IMR-90 (cell line): ENCODE measurements around the gene ZNF548. TPM values are rescaled to one million over a fixed set of nuclear protein-coding genes. Genes with fewer than 3 reads are reported as not detected.

Experiments used
- ATAC-seq: fragments of 200-7000 bp; cut with Tn5 transposase; 2 replicates; pipeline ENCODE4 v1.9.1; 2020; ENCODE audit warnings: low read depth, mild to moderate bottlenecking, moderate library complexity
- BruUV-seq: library from RNA; stranded (reverse); fragments of 400-500 nt; replicated peaks from 2 replicates; lab custom pipeline; 2021; lab: Mats Ljungman, UMichigan
- CTCF ChIA-PET: fragments of 300-600 bp; formaldehyde crosslinking; extraction: SDS; loops from one replicate; lab custom pipeline; 2021; ENCODE audit warnings: antibody characterized with exemption; lab: Yijun Ruan, JAX
- POLR2A ChIA-PET: fragments of 300-600 bp; sonication (Branson Sonifier 250); formaldehyde crosslinking; loops from one replicate; lab custom pipeline; 2022; ENCODE audit warnings: antibody characterized with exemption; ENCODE audit not compliant: unreplicated experiment; lab: Charles Lee
- DNase-seq: peaks from one replicate; pipeline ENCODE4 v3.0.0; 2013
- H2AFZ ChIP-seq: replicated peaks from 2 replicates; pipeline ENCODE3; 2013; ENCODE audit warnings: low read length, mild to moderate bottlenecking; ENCODE audit not compliant: poor library complexity
- H2AK5ac ChIP-seq: 2 replicates; pipeline ENCODE4 v1.6.1; 2013; ENCODE audit warnings: low read depth, low read length, inconsistent platforms
- H2AK9ac ChIP-seq: replicated peaks from 2 replicates; pipeline ENCODE3; 2013; ENCODE audit warnings: mild to moderate bottlenecking, low read depth, low read length, moderate library complexity; ENCODE audit not compliant: poor library complexity
- H2BK120ac ChIP-seq: 2 replicates; pipeline ENCODE4 v1.6.1; 2013; ENCODE audit warnings: low read depth, low read length, inconsistent platforms
- H2BK15ac ChIP-seq: 3 replicates; pipeline ENCODE4 v1.6.1; 2013; ENCODE audit warnings: low read depth, low read length, inconsistent platforms
- H2BK20ac ChIP-seq: 2 replicates; pipeline ENCODE4 v1.6.1; 2013; ENCODE audit warnings: low read depth, mild to moderate bottlenecking, inconsistent platforms, low read length, moderate library complexity
- H2BK5ac ChIP-seq: 2 replicates; pipeline ENCODE4 v1.6.1; 2013; ENCODE audit warnings: mild to moderate bottlenecking, low read depth, low read length, inconsistent platforms; ENCODE audit not compliant: poor library complexity, severe bottlenecking
- H3K14ac ChIP-seq: replicated peaks from 2 replicates; pipeline ENCODE4 v1.6.1; 2013; ENCODE audit warnings: low read depth, low read length, inconsistent platforms
- H3K18ac ChIP-seq: 2 replicates; pipeline ENCODE4 v1.6.1; 2013; ENCODE audit warnings: low read depth, low read length, control low read depth
- H3K23ac ChIP-seq: 2 replicates; pipeline ENCODE4 v1.6.1; 2013; ENCODE audit warnings: low read depth, low read length, inconsistent platforms
- H3K27ac ChIP-seq: 2 replicates; pipeline ENCODE4 v1.5.1; 2013; ENCODE audit warnings: mild to moderate bottlenecking, control low read depth, low read length; ENCODE audit not compliant: insufficient read depth
- H3K27me3 ChIP-seq: 2 replicates; pipeline ENCODE4 v1.6.1; 2013; ENCODE audit warnings: low read length; ENCODE audit not compliant: control insufficient read depth, insufficient read depth
- H3K36me3 ChIP-seq: 2 replicates; pipeline ENCODE4 v1.6.1; 2013; ENCODE audit warnings: low read length, mixed read lengths; ENCODE audit not compliant: control insufficient read depth, insufficient read depth
- H3K4ac ChIP-seq: 2 replicates; pipeline ENCODE4 v1.6.1; 2013; ENCODE audit warnings: low read depth, low read length, inconsistent platforms
- H3K4me1 ChIP-seq: 2 replicates; pipeline ENCODE4 v1.6.1; 2013; ENCODE audit warnings: low read length, mixed read lengths; ENCODE audit not compliant: control insufficient read depth, insufficient read depth
- H3K4me2 ChIP-seq: 2 replicates; pipeline ENCODE4 v1.6.1; 2013; ENCODE audit warnings: low read depth, mild to moderate bottlenecking, control low read depth, low read length, moderate library complexity
- H3K4me3 ChIP-seq: 2 replicates; pipeline ENCODE4 v1.5.1; 2013; ENCODE audit warnings: low read depth, mild to moderate bottlenecking, control low read depth, low read length, moderate library complexity; ENCODE audit not compliant: insufficient read depth
- H3K56ac ChIP-seq: 2 replicates; pipeline ENCODE4 v1.6.1; 2013; ENCODE audit warnings: low read length, inconsistent platforms; ENCODE audit not compliant: insufficient read depth; ENCODE audit errors: extremely low read depth
- H3K79me1 ChIP-seq, 2 experiments: 2 replicates each; pipeline ENCODE4 v1.6.1; 2013; ENCODE audit warnings: low read length in 2 of 2, inconsistent platforms in 1 of 2, low read depth in 1 of 2
- H3K9ac ChIP-seq: 2 replicates; pipeline ENCODE4 v1.6.1; 2013; ENCODE audit warnings: low read depth, low read length, control low read depth
- H3K9me1 ChIP-seq: 2 replicates; pipeline ENCODE4 v1.6.1; 2013; ENCODE audit warnings: low read length, inconsistent platforms; ENCODE audit not compliant: insufficient read depth
- H3K9me3 ChIP-seq: 2 replicates; pipeline ENCODE4 v1.6.1; 2013; ENCODE audit warnings: low read length; ENCODE audit not compliant: control insufficient read depth, insufficient read depth
- H4K20me1 ChIP-seq: 2 replicates; pipeline ENCODE4 v1.6.1; 2013; ENCODE audit warnings: low read length, inconsistent platforms; ENCODE audit not compliant: insufficient read depth
- H4K5ac ChIP-seq: 2 replicates; pipeline ENCODE4 v1.6.1; 2013; ENCODE audit warnings: mild to moderate bottlenecking, low read depth, low read length, control low read depth
- H4K8ac ChIP-seq, 2 experiments: 2 replicates each; pipeline ENCODE4 v1.6.1; 2013; ENCODE audit warnings: low read depth in 2 of 2, low read length in 2 of 2, control low read depth in 1 of 2, inconsistent platforms in 1 of 2
- H4K91ac ChIP-seq: 2 replicates; pipeline ENCODE4 v1.6.1; 2013; ENCODE audit warnings: low read depth, low read length, inconsistent platforms; ENCODE audit not compliant: insufficient read depth
- BHLHE40 ChIP-seq: fragments of 150-350 bp; IDR thresholded peaks from 2 replicates; pipeline ENCODE4 v1.6.1; 2016; ENCODE audit warnings: mild to moderate bottlenecking, low read depth, low read length
- CEBPB ChIP-seq: IDR thresholded peaks from 2 replicates; pipeline ENCODE4 v1.6.1; 2012; ENCODE audit warnings: low read depth, low read length, improper control_type of control experiment
- CHD1 ChIP-seq: IDR thresholded peaks from 2 replicates; pipeline ENCODE4 v1.6.1; 2012; ENCODE audit warnings: low read depth, low read length, improper control_type of control experiment
- FOS ChIP-seq: fragments of 150-350 bp; IDR thresholded peaks from 2 replicates; pipeline ENCODE4 v1.6.1; 2016; ENCODE audit warnings: low read depth, low read length
- MAFK ChIP-seq: IDR thresholded peaks from 2 replicates; pipeline ENCODE4 v1.6.1; 2012; ENCODE audit warnings: low read depth, low read length, improper control_type of control experiment
- MAZ ChIP-seq: IDR thresholded peaks from 2 replicates; pipeline ENCODE4 v1.6.1; 2012; ENCODE audit warnings: low read depth, mild to moderate bottlenecking, low read length, improper control_type of control experiment, moderate library complexity, borderline replicate concordance
- MXI1 ChIP-seq: IDR thresholded peaks from 2 replicates; pipeline ENCODE4 v1.6.1; 2012; ENCODE audit warnings: low read depth, mild to moderate bottlenecking, low read length, moderate library complexity, borderline replicate concordance
- NFE2L2 ChIP-seq: fragments of 150-350 bp; IDR thresholded peaks from 2 replicates; pipeline ENCODE4 v1.6.1; 2016; ENCODE audit warnings: low read depth, mild to moderate bottlenecking, low read length
- POLR2A ChIP-seq: IDR thresholded peaks from 2 replicates; pipeline ENCODE4 v1.6.1; 2012; ENCODE audit warnings: mild to moderate bottlenecking, low read depth, low read length
- RAD21 ChIP-seq: IDR thresholded peaks from 2 replicates; pipeline ENCODE4 v1.6.1; 2012; ENCODE audit warnings: low read length, improper control_type of control experiment
- RCOR1 ChIP-seq: IDR thresholded peaks from 2 replicates; pipeline ENCODE4 v1.6.1; 2012; ENCODE audit warnings: mild to moderate bottlenecking, low read length, improper control_type of control experiment; ENCODE audit not compliant: insufficient replicate concordance
- RFX5 ChIP-seq: IDR thresholded peaks from 2 replicates; pipeline ENCODE4 v1.8.0; 2012; ENCODE audit warnings: low read depth, mild to moderate bottlenecking, low read length, moderate library complexity
- SMC3 ChIP-seq: fragments of 150-350 bp; IDR thresholded peaks from 2 replicates; pipeline ENCODE4 v1.6.1; 2016; ENCODE audit warnings: low read depth, mild to moderate bottlenecking, antibody characterized with exemption, low read length, moderate library complexity
- WGBS, 2 experiments: methylation state at CpG; one replicate each; pipeline versions ENCODE4 v1.1.5 to v1.1.7; 2013; ENCODE audit warnings: missing lambda C conversion rate in 2 of 2; ENCODE audit not compliant: insufficient read length in 1 of 2; ENCODE audit errors: extremely low coverage in 2 of 2; 5-methylcytosine and 5-hydroxymethylcytosine counted together
- dilution Hi-C: fragments of 300-500 bp; cut with HindIII; formaldehyde crosslinking; loops from one replicate; pipeline ENCODE4 v1.14.3; 2018; ENCODE audit warnings: low sequenced_read_pairs; ENCODE audit not compliant: unreplicated experiment
- in situ Hi-C: fragments of 300-500 bp; cut with MboI; formaldehyde crosslinking; loops from 3 replicates; pipeline ENCODE4 v1.14.3; 2019; ENCODE audit warnings: low sequenced_read_pairs, inconsistent platforms, mixed read lengths
- intact Hi-C: fragments of 100-400 bp; cut with micrococcal nuclease; formaldehyde crosslinking; loops from 2 replicates; pipeline ENCODE4 v1.10.0; 2022
- polyA plus RNA-seq, 3 experiments: library from polyadenylated mRNA; depleted of rRNA; stranded (reverse); fragments of >200 nt; gene quantifications; 2 replicates each; pipeline ENCODE4 v1.2.3, GENCODE V29; 2012; ENCODE audit warnings: low replicate concordance in 1 of 3
- total RNA-seq: library from RNA; depleted of rRNA; stranded (reverse); fragments of >200 nt; gene quantifications from 2 replicates; pipeline ENCODE4 v1.2.3, GENCODE V29; 2012
- TF ChIP-seq, protein P1 (sequence below): conservative IDR thresholded peaks from 2 replicates; pipeline ENCODE4 v1.5.1; 2012; ENCODE audit warnings: mild to moderate bottlenecking, low read depth, low read length, improper control_type of control experiment
- TF ChIP-seq, protein P2 (sequence below): fragments of 150-350 bp; IDR thresholded peaks from 2 replicates; pipeline ENCODE4 v1.6.1; 2016; ENCODE audit warnings: low read depth, mild to moderate bottlenecking, low read length, moderate library complexity, borderline replicate concordance
- TF ChIP-seq, protein P3 (sequence below): fragments of 150-350 bp; IDR thresholded peaks from 2 replicates; pipeline ENCODE4 v1.6.1; 2017; ENCODE audit warnings: mild to moderate bottlenecking, antibody characterized with exemption, low read length, low read depth

ZNF548 gene
- total and polyA plus RNA-seq, 2 of the 4 experiments (the other 2 are of a cell fraction), result 7.5 to 24.2 TPM

GRCh38 chr19:57377498-57378146 lies 12.0 kb upstream of the ZNF548 start:
- Histone ChIP-seq H3K18ac (no peak overlapping the region), H3K9me3 (peaks cover 43% of the 10 kb centered on the region), H3K4ac (no peak overlapping the region), H2BK15ac (no peak overlapping the region), H3K56ac (no peak overlapping the region), H3K27ac (no peak overlapping the region), H4K91ac (no peak overlapping the region), H3K4me2 (no peak overlapping the region), H3K23ac (no peak overlapping the region), H3K27me3 (no peaks in the 10 kb centered on the region), H2AK5ac (no peak overlapping the region), H3K9me1 (no peaks in the 10 kb centered on the region), H3K9ac (no peak overlapping the region), H3K36me3 (peaks cover 41% of the 10 kb centered on the region), H2BK5ac (no peak overlapping the region), H4K8ac (no peak overlapping the region), H2BK120ac (no peak overlapping the region), H2AK9ac (no peak overlapping the region), H4K20me1 (no peaks in the 10 kb centered on the region), H4K5ac (no peak overlapping the region), H3K4me3 (no peak overlapping the region), H2AFZ (no peak overlapping the region), H2BK20ac (no peak overlapping the region), H3K4me1 (no peaks in the 10 kb centered on the region), H3K79me1 (no peaks in the 10 kb centered on the region), H3K14ac (no peak overlapping the region)
- dilution Hi-C loops, result no loop called here
- intact Hi-C loops, result no loop called here
- DNase-seq (no peak), ATAC-seq (no peak)
- CTCF ChIA-PET, result no interaction called here
- BruUV-seq, result no TSS peak
- in situ Hi-C loops, result loop anchor here (25.0 kb wide), 1 partner anchor 965 kb away; the partner anchor contains the start of gene ZNF583
- no CpG with 5 or more reads among the region's 3 CpGs for WGBS, 2 experiments
- TF ChIP-seq MAFK (no peak), RCOR1 (no peak), POLR2A (no peak), FOS (no peak), RFX5 (no peak), CHD1 (no peak), CEBPB (no peak), RAD21 (no peak), BHLHE40 (no peak), SMC3 (no peak), NFE2L2 (no peak), MAZ (no peak), MXI1 (no peak)
- TF ChIP-seq, protein P1, sequence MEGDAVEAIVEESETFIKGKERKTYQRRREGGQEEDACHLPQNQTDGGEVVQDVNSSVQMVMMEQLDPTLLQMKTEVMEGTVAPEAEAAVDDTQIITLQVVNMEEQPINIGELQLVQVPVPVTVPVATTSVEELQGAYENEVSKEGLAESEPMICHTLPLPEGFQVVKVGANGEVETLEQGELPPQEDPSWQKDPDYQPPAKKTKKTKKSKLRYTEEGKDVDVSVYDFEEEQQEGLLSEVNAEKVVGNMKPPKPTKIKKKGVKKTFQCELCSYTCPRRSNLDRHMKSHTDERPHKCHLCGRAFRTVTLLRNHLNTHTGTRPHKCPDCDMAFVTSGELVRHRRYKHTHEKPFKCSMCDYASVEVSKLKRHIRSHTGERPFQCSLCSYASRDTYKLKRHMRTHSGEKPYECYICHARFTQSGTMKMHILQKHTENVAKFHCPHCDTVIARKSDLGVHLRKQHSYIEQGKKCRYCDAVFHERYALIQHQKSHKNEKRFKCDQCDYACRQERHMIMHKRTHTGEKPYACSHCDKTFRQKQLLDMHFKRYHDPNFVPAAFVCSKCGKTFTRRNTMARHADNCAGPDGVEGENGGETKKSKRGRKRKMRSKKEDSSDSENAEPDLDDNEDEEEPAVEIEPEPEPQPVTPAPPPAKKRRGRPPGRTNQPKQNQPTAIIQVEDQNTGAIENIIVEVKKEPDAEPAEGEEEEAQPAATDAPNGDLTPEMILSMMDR, result no peak
- TF ChIP-seq, protein P2, sequence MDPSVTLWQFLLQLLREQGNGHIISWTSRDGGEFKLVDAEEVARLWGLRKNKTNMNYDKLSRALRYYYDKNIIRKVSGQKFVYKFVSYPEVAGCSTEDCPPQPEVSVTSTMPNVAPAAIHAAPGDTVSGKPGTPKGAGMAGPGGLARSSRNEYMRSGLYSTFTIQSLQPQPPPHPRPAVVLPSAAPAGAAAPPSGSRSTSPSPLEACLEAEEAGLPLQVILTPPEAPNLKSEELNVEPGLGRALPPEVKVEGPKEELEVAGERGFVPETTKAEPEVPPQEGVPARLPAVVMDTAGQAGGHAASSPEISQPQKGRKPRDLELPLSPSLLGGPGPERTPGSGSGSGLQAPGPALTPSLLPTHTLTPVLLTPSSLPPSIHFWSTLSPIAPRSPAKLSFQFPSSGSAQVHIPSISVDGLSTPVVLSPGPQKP, result no peak
- TF ChIP-seq, protein P3, sequence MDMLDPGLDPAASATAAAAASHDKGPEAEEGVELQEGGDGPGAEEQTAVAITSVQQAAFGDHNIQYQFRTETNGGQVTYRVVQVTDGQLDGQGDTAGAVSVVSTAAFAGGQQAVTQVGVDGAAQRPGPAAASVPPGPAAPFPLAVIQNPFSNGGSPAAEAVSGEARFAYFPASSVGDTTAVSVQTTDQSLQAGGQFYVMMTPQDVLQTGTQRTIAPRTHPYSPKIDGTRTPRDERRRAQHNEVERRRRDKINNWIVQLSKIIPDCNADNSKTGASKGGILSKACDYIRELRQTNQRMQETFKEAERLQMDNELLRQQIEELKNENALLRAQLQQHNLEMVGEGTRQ, result no peak
- POLR2A ChIA-PET, result interaction anchor here (0.6 kb wide), 1 partner anchor 909 kb away, joined by 10 read pairs; no protein-coding TSS in a partner anchor
